Colonic mucosa (tissue), 4 donors: Measurements from ENCODE around the gene POLR3GL. TPM values are rescaled to one million over a fixed set of nuclear protein-coding genes. Genes with fewer than 3 reads are reported as not detected.

ENCODE experiments used
- DNase-seq: peaks from one replicate; pipeline ENCODE4 v3.0.0-alpha.2; 2020
- H3K27ac ChIP-seq: fragments of 200-600 bp; one replicate; pipeline ENCODE4 v1.8.0; 2021
- H3K27me3 ChIP-seq: fragments of 200-600 bp; one replicate; pipeline ENCODE4 v1.8.0; 2021
- H3K36me3 ChIP-seq: fragments of 200-600 bp; one replicate; pipeline ENCODE4 v1.8.0; 2021
- H3K4me1 ChIP-seq: fragments of 200-600 bp; one replicate; pipeline ENCODE4 v1.8.0; 2021; ENCODE audit warnings: mild to moderate bottlenecking
- H3K4me3 ChIP-seq: fragments of 200-600 bp; one replicate; pipeline ENCODE4 v1.8.0; 2021
- H3K9ac ChIP-seq, 2 donors: one replicate each; pipeline ENCODE4 v1.7.0; 2013; ENCODE audit warnings: control low read depth in 2 of 2, low read depth in 2 of 2, low read length in 2 of 2
- H3K9me3 ChIP-seq: fragments of 200-600 bp; one replicate; pipeline ENCODE4 v1.8.0; 2021
- CTCF ChIP-seq: fragments of 200-600 bp; IDR thresholded peaks from one replicate; pipeline ENCODE4 v1.8.0; 2022; ENCODE audit warnings: antibody characterized with exemption, mild to moderate bottlenecking
- intact Hi-C: fragments of 100-400 bp; cut with DNase I; formaldehyde crosslinking; loops from one replicate; pipeline ENCODE4 v1.14.1; 2022
- total RNA-seq, 2 donors: library from RNA; stranded (reverse); fragmentation: NEBNext Ultra II Directional in 1 of 2; extraction: Animal tissue kit (Norgen Biotek cat#: 25700) in 1 of 2; gene quantifications; one replicate each; pipeline ENCODE4 v1.2.1, GENCODE V29; 2021
- donor health status: healthy.
- donor health status: DM: no; HTN: no; CAD: no.
- donor health status: DM: no; HTN: no; CAD: no.

Gene POLR3GL
- total RNA-seq, 2 donors from 2014 or later: 12.6 to 16.1 TPM

- H3K9me3 ChIP-seq: no peaks in the 10 kb centered on the region
- peak within 1 kb of the TSS; percentile 90 for H3K27ac ChIP-seq
- peak; percentile 96 for DNase-seq
- intact Hi-C loops: loop anchor here (5.0 kb wide), 1 partner anchor 40 kb away; the partner anchor contains the start of gene PEX11B
- H3K9ac ChIP-seq: peak within 1 kb of the TSS; percentile 44 to 70
- H3K4me1 ChIP-seq: peaks cover 13% of the 10 kb centered on the region
- H3K27me3 ChIP-seq: peaks cover 25% of the 10 kb centered on the region
- no peaks in the 10 kb centered on the region for H3K36me3 ChIP-seq
- peak within 1 kb of the TSS; percentile 74 for H3K4me3 ChIP-seq
- TF ChIP-seq CTCF: no peak
These were observed 6.8 kb upstream of the POLR3GL start, which contains the start of gene LIX1L for GRCh38 chr1:145957443-145958319. TSS of gene LIX1L (minus strand) at chr1:145958017. CDS start at chr1:145957927, 90 bp downstream.

GRCh38 chr1:145958734-145959133 lies 5.8 kb upstream of the POLR3GL start:
- no peak for DNase-seq
- no peaks in the 10 kb centered on the region for H3K36me3 ChIP-seq
- intact Hi-C loops: loop anchor here (5.0 kb wide), 1 partner anchor 41 kb away; the partner anchor contains the start of gene PEX11B
- H3K4me3 ChIP-seq: no peak overlapping the region
- no peaks in the 10 kb centered on the region for H3K9me3 ChIP-seq
- H3K27me3 ChIP-seq: peaks cover 25% of the 10 kb centered on the region
- H3K9ac ChIP-seq: no peak overlapping the region
- no peak overlapping the region for H3K27ac ChIP-seq
- TF ChIP-seq CTCF: no peak
- H3K4me1 ChIP-seq: peaks cover 13% of the 10 kb centered on the region

GRCh38 chr1:145959333-145959732 lies 5.2 kb upstream of the POLR3GL start:
- peaks cover 13% of the 10 kb centered on the region for H3K4me1 ChIP-seq
- H3K27me3 ChIP-seq: peaks cover 25% of the 10 kb centered on the region

GRCh38 chr1:145959957-145960467 lies 4.5 kb upstream of the POLR3GL start:
- peak overlapping the region; percentile 65 for H3K27ac ChIP-seq
- H3K4me3 ChIP-seq: peak overlapping the region; percentile 34
- intact Hi-C loops: loop anchor here (5.0 kb wide), 1 partner anchor 43 kb away; the partner anchor contains the start of gene PEX11B
- H3K27me3 ChIP-seq: peaks cover 25% of the 10 kb centered on the region
- peak overlapping the region; percentile 9 to 70 for H3K9ac ChIP-seq
- DNase-seq: no peak
- no peaks in the 10 kb centered on the region for H3K36me3 ChIP-seq
- H3K4me1 ChIP-seq: peaks cover 13% of the 10 kb centered on the region
- TF ChIP-seq CTCF: no peak
- H3K9me3 ChIP-seq: no peaks in the 10 kb centered on the region

More at GRCh38 chr1:145959333-145959732, 5.2 kb upstream of the POLR3GL start:
- H3K36me3 ChIP-seq: no peaks in the 10 kb centered on the region
- DNase-seq: no peak
- TF ChIP-seq CTCF: no peak
- no peak overlapping the region for H3K4me3 ChIP-seq
- H3K9ac ChIP-seq: peak overlapping the region in 1 of 2 donors; percentile 9
- no peak overlapping the region for H3K27ac ChIP-seq
- H3K9me3 ChIP-seq: no peaks in the 10 kb centered on the region
- intact Hi-C loops: loop anchor here (5.0 kb wide), 1 partner anchor 42 kb away; the partner anchor contains the start of gene PEX11B

GRCh38 chr1:145960468-145961108 lies 3.9 kb upstream of the POLR3GL start:
- H3K27ac ChIP-seq: peak overlapping the region; percentile 65
- DNase-seq: peak; percentile 74
- peak overlapping the region; percentile 61 to 70 for H3K9ac ChIP-seq
- no peaks in the 10 kb centered on the region for H3K9me3 ChIP-seq
- no peaks in the 10 kb centered on the region for H3K36me3 ChIP-seq
- H3K27me3 ChIP-seq: peaks cover 25% of the 10 kb centered on the region
- peaks cover 10% of the 10 kb centered on the region for H3K4me1 ChIP-seq
- TF ChIP-seq CTCF: no peak
- peak overlapping the region; percentile 34 for H3K4me3 ChIP-seq
- intact Hi-C loops: no loop called here
